Embryonic facial prominence (tissue), 1 donor: ENCODE results near the gene CCNT1.
"Not testable (repeated sequence)": the region's sequence is repeated elsewhere in the genome, so short reads cannot be mapped to it uniquely, and the experiment has no call there.

Experiments
- DNase-seq: peaks from one replicate; pipeline ENCODE4 v3.0.0-alpha.2; 2016; ENCODE audit errors: extremely low spot score

Gene CCNT1

GRCh38 chr12:48716493-48717251 is at the start of gene CCNT1:
Gene CCNT1, minus strand, starts transcription at chr12:48716707. Its CDS starts 32 bp downstream, at chr12:48716675.
- peak; percentile 98 for DNase-seq

DNA sequence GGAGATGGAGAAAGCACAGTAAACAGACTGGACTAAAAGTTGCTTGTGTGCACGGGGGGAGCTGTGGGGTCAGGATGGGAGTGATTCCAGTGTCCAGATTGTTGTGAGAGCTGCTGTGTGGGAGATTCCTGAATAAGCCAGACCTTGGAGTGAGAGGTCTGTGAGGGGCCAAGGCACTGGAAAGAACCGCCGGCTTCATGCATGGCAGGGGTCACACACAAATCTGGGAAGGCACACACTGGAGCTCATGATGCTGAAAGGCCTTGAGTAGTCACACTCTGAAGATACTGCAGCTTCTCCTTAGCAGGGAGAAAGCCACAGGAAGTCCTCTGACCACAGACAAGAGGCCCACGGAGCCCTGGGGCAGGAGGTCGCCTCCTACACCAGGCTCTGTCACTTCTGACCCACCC is 49.3 kb upstream of the CCNT1 start:
- no peak for DNase-seq

DNA sequence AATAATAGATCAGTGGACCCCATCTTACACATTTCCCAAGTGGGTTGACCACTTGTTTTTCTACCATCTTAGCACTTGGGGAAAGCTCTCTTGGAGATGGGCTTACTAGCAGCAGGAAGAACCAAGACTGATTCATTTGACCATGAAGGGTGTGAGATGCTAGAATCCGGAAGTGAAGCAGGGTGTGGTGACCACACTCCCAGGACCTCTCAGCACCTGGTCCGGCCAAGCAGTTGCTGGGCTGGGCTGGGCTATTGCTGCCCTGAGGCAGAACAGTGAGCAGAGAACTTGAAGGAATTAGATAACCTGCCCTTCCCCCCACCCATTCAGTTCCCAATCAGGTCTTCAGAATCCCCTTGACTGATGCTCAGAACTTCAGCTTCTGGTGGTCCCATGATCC is 48.0 kb upstream of the CCNT1 start:
- DNase-seq = no peak

DNA sequence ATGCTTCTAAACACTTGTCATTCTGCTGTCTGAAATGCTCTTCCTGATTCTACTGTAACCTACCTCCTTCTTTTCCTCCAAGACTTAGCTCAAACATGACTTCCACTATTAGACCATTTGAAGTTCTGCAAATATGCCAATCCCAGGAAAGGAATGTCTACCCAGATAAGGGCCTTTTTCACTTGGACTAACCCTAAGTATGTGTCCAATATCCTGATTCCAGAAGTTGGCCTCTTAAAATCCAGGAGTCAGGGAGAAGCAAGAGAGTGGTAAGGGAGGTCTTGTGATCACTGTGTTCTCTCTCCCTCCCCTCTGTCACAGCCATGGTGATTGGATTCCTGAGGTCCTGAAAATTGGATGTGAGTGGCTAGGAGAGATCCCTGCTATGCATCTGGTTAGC is 42.2 kb upstream of the CCNT1 start:
- DNase-seq = no peak

- no peak for DNase-seq
These were observed 41.7 kb upstream of the CCNT1 start for GRCh38 chr12:48758186-48758585.

DNA sequence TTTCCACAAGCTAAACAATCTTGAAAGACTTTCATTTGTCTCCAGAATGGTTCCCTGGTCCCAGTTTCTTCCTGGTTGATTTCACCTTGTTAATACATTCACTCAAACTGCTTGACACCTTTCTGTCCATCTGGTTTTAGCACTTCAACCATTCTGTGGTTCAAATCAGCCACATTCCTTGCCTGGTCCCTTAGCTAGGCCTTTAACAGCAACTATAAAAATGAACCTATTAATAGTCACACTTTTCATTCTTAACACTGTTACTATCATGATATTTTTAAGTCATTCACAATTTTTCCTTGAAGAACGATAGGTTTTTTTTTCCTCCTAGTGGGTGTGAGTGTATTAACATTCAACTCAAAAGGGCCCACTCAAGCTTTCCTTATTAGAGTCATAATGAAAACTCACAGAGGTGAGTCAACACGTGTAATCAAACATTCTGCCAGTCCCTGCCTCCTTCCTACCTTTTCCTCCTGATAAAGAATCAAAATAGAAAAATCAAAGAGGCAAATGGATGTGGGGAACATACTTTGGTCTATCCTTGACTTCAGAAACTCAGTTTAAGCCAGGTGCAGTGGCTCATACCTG is 34.4 kb upstream of the CCNT1 start:
- DNase-seq = no peak

- DNase-seq = no peak
These were observed 33.7 kb upstream of the CCNT1 start for GRCh38 chr12:48750215-48750614.

- no peak for DNase-seq
These were observed 27.9 kb upstream of the CCNT1 start for GRCh38 chr12:48744251-48745008.

GRCh38 chr12:48739618-48740269 is 23.2 kb upstream of the CCNT1 start:
- no peak for DNase-seq

DNA sequence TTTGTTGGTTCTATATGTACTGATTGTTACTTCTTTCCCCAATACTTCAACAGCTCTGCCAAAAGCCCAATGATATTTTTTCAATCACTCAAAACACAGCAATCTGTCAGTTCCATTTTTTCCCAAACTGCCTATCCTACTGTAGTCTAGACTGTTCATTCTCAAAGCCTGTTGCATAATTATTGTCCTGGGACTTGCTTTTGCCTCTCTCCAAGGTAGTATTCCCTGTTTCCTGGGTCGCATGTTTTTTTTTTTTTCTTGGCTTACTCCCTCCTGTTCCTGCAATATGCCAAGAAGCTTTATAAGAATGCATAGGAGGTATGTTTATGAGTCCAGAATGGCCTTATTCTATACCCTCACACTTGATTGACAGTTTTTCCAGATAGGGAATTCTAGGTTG is 19.9 kb upstream of the CCNT1 start:
- no peak for DNase-seq

DNA sequence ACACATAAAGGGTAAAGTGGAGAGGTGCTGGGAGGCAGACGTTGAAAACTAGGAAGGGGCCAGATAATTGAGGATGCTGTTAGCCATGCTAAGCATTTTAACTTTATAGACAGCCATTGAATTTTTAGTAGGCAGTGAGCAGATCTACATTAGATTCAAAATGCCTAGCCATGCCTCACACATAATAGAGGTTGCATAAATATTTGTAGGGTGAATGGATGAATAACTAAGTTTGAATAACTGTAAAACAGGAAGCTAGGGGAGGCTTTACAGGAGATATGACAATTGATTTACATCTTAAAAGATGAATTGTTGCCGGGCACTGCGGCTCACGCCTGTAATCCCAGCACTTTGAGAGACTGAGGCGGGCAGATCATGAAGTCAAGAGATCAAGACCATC is 12.3 kb upstream of the CCNT1 start:
- no peak for DNase-seq

DNA sequence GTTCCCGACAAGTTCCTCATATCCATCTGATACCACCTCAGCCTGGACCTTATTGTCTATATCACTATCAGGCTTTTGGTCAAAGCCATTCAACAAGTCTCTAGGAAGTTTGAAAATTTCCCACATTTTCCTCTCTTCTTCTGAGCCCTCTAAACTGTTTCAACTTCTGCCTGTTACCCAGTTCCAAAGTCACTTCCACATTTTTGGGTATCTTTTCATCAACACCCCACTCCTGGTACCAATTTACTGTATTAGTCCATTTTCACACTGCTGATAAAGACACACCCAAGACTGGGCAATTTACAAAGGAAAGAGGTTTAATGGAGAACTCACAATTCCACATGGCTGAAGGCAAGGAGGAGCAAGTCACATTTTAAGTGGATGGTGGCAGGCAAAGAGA is 4.2 kb upstream of the CCNT1 start:
- DNase-seq = not testable (repeated sequence)

DNA sequence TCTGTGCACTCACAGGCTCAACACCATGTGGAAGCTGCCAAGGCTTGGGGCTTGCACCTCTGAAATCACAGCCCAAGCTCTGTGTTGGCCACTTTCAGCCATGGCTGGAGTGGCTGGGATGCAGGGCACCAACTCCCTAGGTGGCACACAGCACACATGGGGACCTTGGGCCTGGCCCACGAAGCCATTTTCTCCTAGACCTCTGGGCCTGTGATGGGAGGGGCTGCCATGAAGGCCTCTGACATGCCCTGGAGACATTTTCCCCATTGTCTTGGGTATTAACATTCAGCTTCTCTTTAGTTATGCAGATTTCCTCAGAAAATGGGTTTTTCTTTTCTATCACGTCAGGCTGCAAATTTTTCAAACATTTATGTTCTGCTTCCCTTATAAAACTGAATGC is 3.7 kb upstream of the CCNT1 start:
- not testable (repeated sequence) for DNase-seq

DNA sequence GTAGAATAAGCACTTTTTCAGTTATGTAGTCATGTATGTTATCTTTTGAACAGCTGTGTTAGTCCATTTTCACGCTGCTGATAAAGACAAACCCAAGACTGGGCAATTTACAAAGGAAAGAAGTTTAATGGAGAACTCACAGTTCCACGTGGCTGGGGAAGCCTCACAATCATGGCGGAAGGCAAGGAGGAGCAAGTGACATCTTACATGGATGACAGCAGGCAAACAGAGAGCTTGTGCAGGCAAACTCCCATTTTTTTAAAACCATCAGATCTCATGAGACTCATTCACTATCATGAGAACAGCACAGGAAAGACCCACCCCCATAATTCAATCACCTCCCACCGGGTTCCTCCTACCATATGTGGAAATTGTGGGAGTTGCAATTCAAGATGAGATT is 2.5 kb upstream of the CCNT1 start:
- DNase-seq = not testable (repeated sequence)

- no peak for DNase-seq
These were observed 767 bp upstream of the CCNT1 start for GRCh38 chr12:48717252-48717695.

GRCh38 chr12:48716168-48716492 is 377 bp downstream of the CCNT1 start:
- DNase-seq = no peak

DNA sequence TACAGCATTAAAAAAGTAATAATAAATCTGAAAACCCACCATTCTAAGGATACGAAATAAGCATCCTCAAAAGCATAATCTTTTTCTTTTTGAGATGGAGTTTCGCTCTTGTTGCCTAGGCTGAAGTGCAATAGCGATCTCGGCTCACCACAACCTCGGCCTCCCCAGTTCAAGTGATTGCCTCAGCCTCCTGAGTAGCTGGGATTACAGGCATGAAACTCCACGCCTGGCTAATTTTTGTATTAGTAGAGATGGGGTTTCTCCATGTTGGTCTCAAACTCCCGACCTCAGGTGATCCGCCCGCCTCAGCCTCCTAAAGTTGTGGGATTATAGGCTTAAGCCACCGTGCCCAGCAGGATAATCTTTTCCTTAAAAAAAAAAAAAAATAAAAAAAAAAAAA is 4.3 kb downstream of the CCNT1 start:
- no peak for DNase-seq

DNA sequence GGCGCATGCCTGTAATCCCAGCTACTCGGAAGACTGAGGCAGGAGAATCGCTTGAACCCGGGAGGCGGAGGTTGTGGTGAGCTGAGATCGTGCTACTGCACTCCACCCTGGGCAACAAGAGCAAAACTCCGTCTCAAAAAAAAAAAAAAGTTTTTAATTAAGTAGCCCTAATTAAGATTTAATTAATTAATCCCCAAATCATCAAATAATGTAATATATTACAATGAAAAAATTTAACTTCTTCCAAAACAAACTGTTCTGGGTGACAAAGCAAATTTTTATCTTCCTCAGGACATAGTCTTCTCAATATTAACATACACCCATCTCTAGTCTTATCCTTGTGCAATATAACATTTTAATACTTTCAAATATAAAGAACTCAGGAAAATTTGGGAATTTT is 17.7 kb downstream of the CCNT1 start:
- not testable (repeated sequence) for DNase-seq

DNA sequence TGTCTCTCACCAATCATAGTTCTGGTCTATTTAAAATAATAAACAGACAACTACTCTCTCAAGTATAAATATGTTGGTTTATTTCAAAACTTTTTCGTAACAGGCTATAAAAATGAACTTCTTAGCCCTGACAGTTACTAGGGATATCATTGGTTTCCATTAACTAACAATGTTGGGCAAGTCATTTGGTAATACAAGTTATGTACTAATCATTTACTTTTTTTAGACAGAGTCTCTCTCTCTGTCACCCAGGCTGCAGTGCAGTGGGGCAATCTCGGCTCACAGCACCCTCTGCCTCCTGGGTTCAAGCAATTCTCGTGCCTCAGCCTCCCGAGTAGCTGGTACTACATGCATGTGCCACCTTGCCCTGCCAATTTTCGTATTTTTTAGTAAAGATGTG is 19.9 kb downstream of the CCNT1 start:
- DNase-seq = no peak

GRCh38 chr12:48695859-48696258 is 20.6 kb downstream of the CCNT1 start:
- DNase-seq = no peak

- no peak for DNase-seq
These were observed 22.5 kb downstream of the CCNT1 start for GRCh38 chr12:48694038-48694437.

DNA sequence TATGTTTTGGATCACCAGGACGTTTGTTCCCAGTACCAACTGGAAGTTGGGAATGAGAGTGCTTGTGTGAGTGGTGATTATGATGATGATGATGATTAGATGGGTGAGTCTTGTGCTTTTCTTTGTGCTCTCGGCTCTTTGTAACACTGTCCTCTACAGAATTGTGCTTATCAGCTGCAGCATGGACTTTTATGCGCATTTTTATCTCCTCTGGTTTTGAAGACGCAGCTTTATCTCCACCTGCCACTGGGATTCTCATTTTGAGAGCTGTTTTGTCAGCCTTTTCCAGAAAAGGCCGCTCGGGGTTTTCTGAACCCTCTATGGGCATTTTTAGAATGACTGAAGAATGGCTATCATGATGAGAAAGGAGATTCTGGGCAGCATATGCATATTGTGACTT is 22.9 kb downstream of the CCNT1 start:
- no peak for DNase-seq
